WTC11 (cell line): Measurements from ENCODE around the gene STAG1. TPM values are rescaled to one million over a fixed set of nuclear protein-coding genes. Genes with fewer than 3 reads are reported as not detected.
"Not testable (repeated sequence)": the region's sequence is repeated elsewhere in the genome, so short reads cannot be mapped to it uniquely, and the experiment has no call there.

Experiments used
- ATAC-seq: fragments of 200-7000 bp; cut with Tn5 transposase; 2 replicates; pipeline ENCODE4 v1.10.0; 2021; ENCODE audit warnings: mild to moderate bottlenecking, moderate library complexity
- CTCF ChIA-PET: fragments of 300-600 bp; sonication (Branson Sonifier 250); formaldehyde crosslinking; loops from one replicate; lab custom pipeline; 2021; ENCODE audit warnings: antibody characterized with exemption; lab: Charles Lee
- POLR2A ChIA-PET: fragments of 350-600 bp; sonication (Branson Sonifier 250); formaldehyde crosslinking; loops from one replicate; lab custom pipeline; 2021; ENCODE audit warnings: antibody characterized with exemption; lab: Charles Lee
- DNase-seq: peaks from one replicate; pipeline ENCODE4 v3.0.0; 2021; ENCODE audit warnings: low spot score
- H3K27ac Mint-ChIP-seq: 2 replicates; pipeline ENCODE4 v1.8.0; 2021; ENCODE audit warnings: mixed read lengths
- H3K27me3 Mint-ChIP-seq: 2 replicates; pipeline ENCODE4 v1.8.0; 2021; ENCODE audit warnings: low read depth, mild to moderate bottlenecking, moderate library complexity, mixed read lengths
- H3K36me3 Mint-ChIP-seq: 2 replicates; pipeline ENCODE4 v1.8.0; 2021; ENCODE audit warnings: mixed read lengths
- H3K4me1 Mint-ChIP-seq: 2 replicates; pipeline ENCODE4 v1.8.0; 2022; ENCODE audit warnings: mixed read lengths
- H3K4me3 Mint-ChIP-seq: 2 replicates; pipeline ENCODE4 v1.8.0; 2021; ENCODE audit warnings: mild to moderate bottlenecking, moderate library complexity, mixed read lengths
- H3K9me3 Mint-ChIP-seq: 2 replicates; pipeline ENCODE4 v1.8.0; 2021; ENCODE audit warnings: mixed read lengths
- GRHL2 ChIP-seq: fragments of 250-450 bp; sonication (Bioruptor Pico); IDR thresholded peaks from 2 replicates; pipeline ENCODE4 v1.8.0; 2022; ENCODE audit warnings: mild to moderate bottlenecking, moderate library complexity; ENCODE audit not compliant: insufficient replicate concordance, severe bottlenecking
- JUN ChIP-seq: sonication (generic); formaldehyde crosslinking; IDR thresholded peaks from 2 replicates; pipeline ENCODE4 v1.8.0; 2023; ENCODE audit warnings: mild to moderate bottlenecking, missing genetic modification reagents
- KAT7 ChIP-seq: sonication (generic); formaldehyde crosslinking; IDR thresholded peaks from 2 replicates; pipeline ENCODE4 v1.8.1; 2023; ENCODE audit warnings: missing genetic modification reagents, mild to moderate bottlenecking, borderline replicate concordance
- NR2C2 ChIP-seq: sonication (generic); formaldehyde crosslinking; IDR thresholded peaks from 2 replicates; pipeline ENCODE4 v1.8.0; 2022; ENCODE audit warnings: mild to moderate bottlenecking, missing genetic modification reagents
- PRRX2 ChIP-seq: fragments of 250-450 bp; sonication (Bioruptor Pico); IDR thresholded peaks from 2 replicates; pipeline ENCODE4 v1.8.0; 2021; ENCODE audit warnings: mild to moderate bottlenecking
- TCF7 ChIP-seq: sonication (generic); formaldehyde crosslinking; IDR thresholded peaks from 2 replicates; pipeline ENCODE4 v1.8.0; 2022; ENCODE audit warnings: mild to moderate bottlenecking, low read depth, missing genetic modification reagents, moderate library complexity
- ZNF219 ChIP-seq: sonication (generic); formaldehyde crosslinking; IDR thresholded peaks from 2 replicates; pipeline ENCODE4 v1.8.0; 2023; ENCODE audit warnings: missing genetic modification reagents, mild to moderate bottlenecking, borderline replicate concordance
- ZNF423 ChIP-seq: fragments of 250-450 bp; sonication (Bioruptor Pico); IDR thresholded peaks from 2 replicates; pipeline ENCODE4 v2.1.2; 2022; ENCODE audit warnings: mild to moderate bottlenecking, moderate library complexity
- total RNA-seq: library from RNA; stranded (reverse); gene quantifications from 3 replicates; pipeline ENCODE4 v1.2.3, GENCODE V29; 2021
- TF ChIP-seq, protein P1 (sequence below): sonication (generic); formaldehyde crosslinking; IDR thresholded peaks from 2 replicates; pipeline ENCODE4 v1.8.0; 2022; ENCODE audit warnings: mild to moderate bottlenecking, missing genetic modification reagents
- TF ChIP-seq, protein P2 (sequence below): fragments of 250-450 bp; sonication (Bioruptor Pico); IDR thresholded peaks from 2 replicates; pipeline ENCODE4 v1.9.0; 2021; ENCODE audit warnings: mild to moderate bottlenecking, borderline replicate concordance
- TF ChIP-seq, protein P3 (sequence below): fragments of 250-450 bp; sonication (Bioruptor Pico); IDR thresholded peaks from 2 replicates; pipeline ENCODE4 v1.9.0; 2021; ENCODE audit warnings: mild to moderate bottlenecking
- TF ChIP-seq, protein P4 (sequence below): sonication (generic); formaldehyde crosslinking; IDR thresholded peaks from 2 replicates; pipeline ENCODE4 v1.8.0; 2022; ENCODE audit warnings: mild to moderate bottlenecking, missing genetic modification reagents
- TF ChIP-seq, protein P5 (sequence below): sonication (generic); formaldehyde crosslinking; IDR thresholded peaks from 2 replicates; pipeline ENCODE4 v1.8.0; 2023; ENCODE audit warnings: missing genetic modification reagents

STAG1 gene
- total RNA-seq, 1 experiment from 2014 or later = 20.7 TPM

DNA sequence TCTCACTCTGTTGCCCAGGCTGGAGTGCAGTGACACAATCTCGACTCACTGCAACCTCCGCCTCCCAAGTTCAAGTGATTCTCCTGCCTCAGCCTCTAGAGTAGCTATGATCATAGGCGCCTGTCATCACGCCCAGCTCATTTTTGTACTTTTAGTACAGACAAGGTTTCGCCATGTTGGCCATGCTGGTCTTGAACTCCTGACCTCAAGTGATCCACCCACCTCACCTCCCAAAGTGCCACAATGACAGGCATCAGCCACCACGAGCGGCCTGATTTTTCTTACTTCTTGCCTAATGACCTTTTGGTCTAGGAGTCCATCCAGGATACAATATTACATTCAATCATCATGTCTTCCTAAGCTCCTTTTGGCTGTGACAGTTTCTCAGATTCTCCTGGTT, 146.0 kb downstream of the STAG1 start:
- DNase-seq, H3K4me1 Mint-ChIP-seq, H3K27me3 Mint-ChIP-seq, H3K9me3 Mint-ChIP-seq, H3K4me3 Mint-ChIP-seq, H3K36me3 Mint-ChIP-seq, ATAC-seq, CTCF ChIA-PET: not testable (repeated sequence)
- POLR2A ChIA-PET = interaction anchor here (0.7 kb wide), 2 partner anchors 531 to 752 kb away, joined by 5 to 6 read pairs; no protein-coding TSS in a partner anchor
- peak overlapping the region; percentile 33; the same call in 1 of the 2 replicates for H3K27ac Mint-ChIP-seq

DNA sequence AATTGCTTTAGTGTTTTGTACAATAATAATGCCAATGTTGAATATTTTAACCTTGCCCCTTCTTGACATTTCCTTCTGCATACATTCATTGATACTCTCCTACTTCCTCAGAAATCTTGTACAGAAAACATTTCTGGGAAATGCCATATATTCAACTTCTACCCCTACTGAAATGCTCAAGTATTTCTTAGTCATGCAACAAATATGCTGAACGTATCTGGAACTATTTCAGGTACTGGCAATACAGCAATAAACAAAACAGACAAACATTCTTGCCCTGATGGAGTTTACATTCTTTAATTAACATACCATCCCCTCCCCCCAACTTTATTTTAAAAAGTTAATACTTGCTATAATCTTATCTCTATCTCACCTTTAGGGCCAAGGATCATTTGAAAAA, 147.2 kb downstream of the STAG1 start:
- peaks cover 8% of the 10 kb centered on the region for H3K36me3 Mint-ChIP-seq
- H3K27me3 Mint-ChIP-seq = no peaks in the 10 kb centered on the region
- H3K27ac Mint-ChIP-seq = no peak overlapping the region
- DNase-seq (no peak), ATAC-seq (no peak)
- H3K9me3 Mint-ChIP-seq = no peaks in the 10 kb centered on the region
- POLR2A ChIA-PET = no interaction called here
- no peak overlapping the region for H3K4me3 Mint-ChIP-seq
- TF ChIP-seq, protein P1, sequence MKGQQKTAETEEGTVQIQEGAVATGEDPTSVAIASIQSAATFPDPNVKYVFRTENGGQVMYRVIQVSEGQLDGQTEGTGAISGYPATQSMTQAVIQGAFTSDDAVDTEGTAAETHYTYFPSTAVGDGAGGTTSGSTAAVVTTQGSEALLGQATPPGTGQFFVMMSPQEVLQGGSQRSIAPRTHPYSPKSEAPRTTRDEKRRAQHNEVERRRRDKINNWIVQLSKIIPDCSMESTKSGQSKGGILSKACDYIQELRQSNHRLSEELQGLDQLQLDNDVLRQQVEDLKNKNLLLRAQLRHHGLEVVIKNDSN (CRISPR knock-in tag) = no peak
- TF ChIP-seq, protein P2, sequence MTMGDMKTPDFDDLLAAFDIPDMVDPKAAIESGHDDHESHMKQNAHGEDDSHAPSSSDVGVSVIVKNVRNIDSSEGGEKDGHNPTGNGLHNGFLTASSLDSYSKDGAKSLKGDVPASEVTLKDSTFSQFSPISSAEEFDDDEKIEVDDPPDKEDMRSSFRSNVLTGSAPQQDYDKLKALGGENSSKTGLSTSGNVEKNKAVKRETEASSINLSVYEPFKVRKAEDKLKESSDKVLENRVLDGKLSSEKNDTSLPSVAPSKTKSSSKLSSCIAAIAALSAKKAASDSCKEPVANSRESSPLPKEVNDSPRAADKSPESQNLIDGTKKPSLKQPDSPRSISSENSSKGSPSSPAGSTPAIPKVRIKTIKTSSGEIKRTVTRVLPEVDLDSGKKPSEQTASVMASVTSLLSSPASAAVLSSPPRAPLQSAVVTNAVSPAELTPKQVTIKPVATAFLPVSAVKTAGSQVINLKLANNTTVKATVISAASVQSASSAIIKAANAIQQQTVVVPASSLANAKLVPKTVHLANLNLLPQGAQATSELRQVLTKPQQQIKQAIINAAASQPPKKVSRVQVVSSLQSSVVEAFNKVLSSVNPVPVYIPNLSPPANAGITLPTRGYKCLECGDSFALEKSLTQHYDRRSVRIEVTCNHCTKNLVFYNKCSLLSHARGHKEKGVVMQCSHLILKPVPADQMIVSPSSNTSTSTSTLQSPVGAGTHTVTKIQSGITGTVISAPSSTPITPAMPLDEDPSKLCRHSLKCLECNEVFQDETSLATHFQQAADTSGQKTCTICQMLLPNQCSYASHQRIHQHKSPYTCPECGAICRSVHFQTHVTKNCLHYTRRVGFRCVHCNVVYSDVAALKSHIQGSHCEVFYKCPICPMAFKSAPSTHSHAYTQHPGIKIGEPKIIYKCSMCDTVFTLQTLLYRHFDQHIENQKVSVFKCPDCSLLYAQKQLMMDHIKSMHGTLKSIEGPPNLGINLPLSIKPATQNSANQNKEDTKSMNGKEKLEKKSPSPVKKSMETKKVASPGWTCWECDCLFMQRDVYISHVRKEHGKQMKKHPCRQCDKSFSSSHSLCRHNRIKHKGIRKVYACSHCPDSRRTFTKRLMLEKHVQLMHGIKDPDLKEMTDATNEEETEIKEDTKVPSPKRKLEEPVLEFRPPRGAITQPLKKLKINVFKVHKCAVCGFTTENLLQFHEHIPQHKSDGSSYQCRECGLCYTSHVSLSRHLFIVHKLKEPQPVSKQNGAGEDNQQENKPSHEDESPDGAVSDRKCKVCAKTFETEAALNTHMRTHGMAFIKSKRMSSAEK (CRISPR knock-in tag) = no peak
- TF ChIP-seq JUN (CRISPR knock-in tag) (no peak), ZNF219 (no peak), NR2C2 (CRISPR knock-in tag) (no peak), GRHL2 (CRISPR knock-in tag) (no peak)
- TF ChIP-seq, protein P3, sequence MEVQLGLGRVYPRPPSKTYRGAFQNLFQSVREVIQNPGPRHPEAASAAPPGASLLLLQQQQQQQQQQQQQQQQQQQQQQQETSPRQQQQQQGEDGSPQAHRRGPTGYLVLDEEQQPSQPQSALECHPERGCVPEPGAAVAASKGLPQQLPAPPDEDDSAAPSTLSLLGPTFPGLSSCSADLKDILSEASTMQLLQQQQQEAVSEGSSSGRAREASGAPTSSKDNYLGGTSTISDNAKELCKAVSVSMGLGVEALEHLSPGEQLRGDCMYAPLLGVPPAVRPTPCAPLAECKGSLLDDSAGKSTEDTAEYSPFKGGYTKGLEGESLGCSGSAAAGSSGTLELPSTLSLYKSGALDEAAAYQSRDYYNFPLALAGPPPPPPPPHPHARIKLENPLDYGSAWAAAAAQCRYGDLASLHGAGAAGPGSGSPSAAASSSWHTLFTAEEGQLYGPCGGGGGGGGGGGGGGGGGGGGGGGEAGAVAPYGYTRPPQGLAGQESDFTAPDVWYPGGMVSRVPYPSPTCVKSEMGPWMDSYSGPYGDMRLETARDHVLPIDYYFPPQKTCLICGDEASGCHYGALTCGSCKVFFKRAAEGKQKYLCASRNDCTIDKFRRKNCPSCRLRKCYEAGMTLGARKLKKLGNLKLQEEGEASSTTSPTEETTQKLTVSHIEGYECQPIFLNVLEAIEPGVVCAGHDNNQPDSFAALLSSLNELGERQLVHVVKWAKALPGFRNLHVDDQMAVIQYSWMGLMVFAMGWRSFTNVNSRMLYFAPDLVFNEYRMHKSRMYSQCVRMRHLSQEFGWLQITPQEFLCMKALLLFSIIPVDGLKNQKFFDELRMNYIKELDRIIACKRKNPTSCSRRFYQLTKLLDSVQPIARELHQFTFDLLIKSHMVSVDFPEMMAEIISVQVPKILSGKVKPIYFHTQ (CRISPR knock-in tag) = no peak
- 0 out of 2 replicates have a peak, but pooled peaks cover 4% of the 10 kb centered on the region for H3K4me1 Mint-ChIP-seq
- CTCF ChIA-PET = no interaction called here

DNA sequence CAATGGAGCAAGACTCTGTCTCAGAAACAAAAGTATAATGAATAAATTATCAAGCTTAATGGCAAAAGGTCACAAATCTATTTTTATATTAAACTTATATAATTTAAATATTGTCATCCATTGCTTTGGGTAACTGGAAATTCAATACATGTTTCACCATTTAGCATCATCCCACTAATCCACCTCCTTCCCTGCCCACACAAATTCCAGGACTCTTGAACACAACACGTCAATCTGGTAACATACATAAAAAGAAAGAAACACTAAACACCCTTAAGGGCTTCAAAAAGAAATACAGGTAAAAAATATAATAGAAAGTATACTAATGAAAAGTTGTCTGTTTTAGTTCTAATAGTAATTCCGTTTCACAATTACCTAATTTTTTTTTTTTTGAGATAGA, 149.4 kb downstream of the STAG1 start:
- no peaks in the 10 kb centered on the region for H3K9me3 Mint-ChIP-seq
- TF ChIP-seq PRRX2 (CRISPR knock-in tag) (no peak), TCF7 (CRISPR knock-in tag) (no peak), KAT7 (CRISPR knock-in tag) (no peak), ZNF423 (CRISPR knock-in tag) (no peak)
- TF ChIP-seq, protein P1 (CRISPR knock-in tag) = no peak
- TF ChIP-seq, protein P4, sequence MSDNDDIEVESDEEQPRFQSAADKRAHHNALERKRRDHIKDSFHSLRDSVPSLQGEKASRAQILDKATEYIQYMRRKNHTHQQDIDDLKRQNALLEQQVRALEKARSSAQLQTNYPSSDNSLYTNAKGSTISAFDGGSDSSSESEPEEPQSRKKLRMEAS (CRISPR knock-in tag) = no peak
- TF ChIP-seq, protein P5, sequence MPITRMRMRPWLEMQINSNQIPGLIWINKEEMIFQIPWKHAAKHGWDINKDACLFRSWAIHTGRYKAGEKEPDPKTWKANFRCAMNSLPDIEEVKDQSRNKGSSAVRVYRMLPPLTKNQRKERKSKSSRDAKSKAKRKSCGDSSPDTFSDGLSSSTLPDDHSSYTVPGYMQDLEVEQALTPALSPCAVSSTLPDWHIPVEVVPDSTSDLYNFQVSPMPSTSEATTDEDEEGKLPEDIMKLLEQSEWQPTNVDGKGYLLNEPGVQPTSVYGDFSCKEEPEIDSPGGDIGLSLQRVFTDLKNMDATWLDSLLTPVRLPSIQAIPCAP (CRISPR knock-in tag) = no peak
- TF ChIP-seq, all 79 proteins: peak for 0
- Mint-ChIP-seq H3K4me1 (0 out of 2 replicates have a peak, but pooled peaks cover 4% of the 10 kb centered on the region), H3K4me3 (no peak overlapping the region), H3K27ac (no peak overlapping the region), H3K36me3 (peaks cover 8% of the 10 kb centered on the region), H3K27me3 (no peaks in the 10 kb centered on the region)
- DNase-seq (no peak), ATAC-seq (no peak)
- ChIA-PET POLR2A (interaction anchor here (0.7 kb wide), 1 partner anchor 14 kb away, joined by 3 read pairs; no protein-coding TSS in a partner anchor), CTCF (interaction anchor here (0.7 to 1.2 kb wide), 2 partner anchors 149 to 482 kb away, joined by 3 to 6 read pairs; partner anchors contain the start of gene STAG1)
